ENCODE results near the gene MRPL51.
"Not testable (repeated sequence)": the region's sequence is repeated elsewhere in the genome, so short reads cannot be mapped to it uniquely, and the experiment has no call there.

MRPL51 gene

DNA sequence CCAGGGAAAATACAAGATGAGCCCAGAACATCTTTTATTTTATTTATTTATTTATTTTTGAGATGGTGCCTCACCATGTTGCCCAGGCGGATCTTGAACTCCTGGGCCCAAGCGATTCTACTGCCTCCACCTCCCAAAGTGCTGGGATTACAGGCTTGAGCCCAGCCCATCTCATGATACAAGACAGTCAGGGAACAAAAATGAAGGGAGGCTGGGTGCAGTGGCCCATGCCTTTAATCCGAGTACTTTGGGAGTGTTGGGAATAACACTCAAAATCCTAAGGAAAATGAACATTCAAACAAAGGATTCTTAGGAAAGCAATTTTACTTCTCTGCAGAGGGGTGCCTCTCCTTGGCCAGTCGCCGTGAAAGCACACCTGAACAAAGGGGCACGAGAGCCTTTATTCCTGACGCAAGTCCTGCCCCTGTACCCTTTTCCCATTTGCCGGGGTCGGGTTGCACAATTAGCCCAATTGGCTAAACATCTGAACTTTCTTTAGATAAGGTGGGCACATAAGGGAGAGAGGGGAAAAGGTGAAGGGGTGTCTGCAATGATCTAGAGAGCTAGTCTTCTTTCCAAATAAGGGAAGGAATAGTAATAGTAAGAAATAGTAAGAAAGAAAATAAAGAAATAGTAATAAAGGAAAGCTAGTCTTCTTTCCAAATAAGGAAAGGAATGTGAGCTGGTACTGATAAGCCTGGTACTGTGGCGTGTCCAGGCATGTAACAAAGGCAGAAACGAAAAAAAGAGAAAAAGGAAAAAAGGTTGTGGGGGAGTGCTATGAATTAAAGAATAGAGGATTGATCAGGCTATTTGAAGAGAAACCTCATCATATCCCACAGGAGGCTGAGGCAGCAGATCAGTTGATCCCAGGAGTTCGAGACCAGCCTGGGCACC is 14.3 kb upstream of the MRPL51 start:
- no peak for ATAC-seq (ENCODE audit: insufficient read depth, low read depth)
- peaks cover 52% of the 10 kb centered on the region for H3K36me3 ChIP-seq (ENCODE audit: insufficient read depth, low read length)
- H3K79me2 ChIP-seq (ENCODE audit: insufficient read depth, low read length): peaks cover 56% of the 10 kb centered on the region
- H3K4me3 ChIP-seq (ENCODE audit: low read depth in 1 of 2, low read length in 2 of 2): no peak overlapping the region
- no peak overlapping the region for H3K27ac ChIP-seq (ENCODE audit: low read length)
- no peak for DNase-seq
- peaks cover 15% of the 10 kb centered on the region; the same call in 1 of the 2 replicates for H4K20me1 ChIP-seq (ENCODE audit: insufficient read depth, low read length)
- no peak for TF ChIP-seq EZH2 (IDR thresholded peaks at IDR 0.05; ENCODE audit: borderline replicate concordance, low read depth, low read length, severe bottlenecking)
- TF ChIP-seq, protein P1, sequence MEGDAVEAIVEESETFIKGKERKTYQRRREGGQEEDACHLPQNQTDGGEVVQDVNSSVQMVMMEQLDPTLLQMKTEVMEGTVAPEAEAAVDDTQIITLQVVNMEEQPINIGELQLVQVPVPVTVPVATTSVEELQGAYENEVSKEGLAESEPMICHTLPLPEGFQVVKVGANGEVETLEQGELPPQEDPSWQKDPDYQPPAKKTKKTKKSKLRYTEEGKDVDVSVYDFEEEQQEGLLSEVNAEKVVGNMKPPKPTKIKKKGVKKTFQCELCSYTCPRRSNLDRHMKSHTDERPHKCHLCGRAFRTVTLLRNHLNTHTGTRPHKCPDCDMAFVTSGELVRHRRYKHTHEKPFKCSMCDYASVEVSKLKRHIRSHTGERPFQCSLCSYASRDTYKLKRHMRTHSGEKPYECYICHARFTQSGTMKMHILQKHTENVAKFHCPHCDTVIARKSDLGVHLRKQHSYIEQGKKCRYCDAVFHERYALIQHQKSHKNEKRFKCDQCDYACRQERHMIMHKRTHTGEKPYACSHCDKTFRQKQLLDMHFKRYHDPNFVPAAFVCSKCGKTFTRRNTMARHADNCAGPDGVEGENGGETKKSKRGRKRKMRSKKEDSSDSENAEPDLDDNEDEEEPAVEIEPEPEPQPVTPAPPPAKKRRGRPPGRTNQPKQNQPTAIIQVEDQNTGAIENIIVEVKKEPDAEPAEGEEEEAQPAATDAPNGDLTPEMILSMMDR (IDR thresholded peaks at IDR 0.05; ENCODE audit: borderline replicate concordance, extremely low read depth, low read length, poor library complexity, severe bottlenecking): no peak
- no peaks in the 10 kb centered on the region for H3K4me1 ChIP-seq (ENCODE audit: insufficient read depth, low read length)
- H3K9me3 ChIP-seq (ENCODE audit: insufficient read depth, low read length, severe bottlenecking): no peaks in the 10 kb centered on the region
- no peak overlapping the region for H3K4me2 ChIP-seq (ENCODE audit: insufficient read depth, low read length)
- no peak overlapping the region for H3K9ac ChIP-seq (ENCODE audit: low read depth, low read length)
- no peak overlapping the region for H2AFZ ChIP-seq (ENCODE audit: low read depth, low read length)
- no peaks in the 10 kb centered on the region for H3K27me3 ChIP-seq (ENCODE audit: insufficient read depth, low read length, poor library complexity)

DNA sequence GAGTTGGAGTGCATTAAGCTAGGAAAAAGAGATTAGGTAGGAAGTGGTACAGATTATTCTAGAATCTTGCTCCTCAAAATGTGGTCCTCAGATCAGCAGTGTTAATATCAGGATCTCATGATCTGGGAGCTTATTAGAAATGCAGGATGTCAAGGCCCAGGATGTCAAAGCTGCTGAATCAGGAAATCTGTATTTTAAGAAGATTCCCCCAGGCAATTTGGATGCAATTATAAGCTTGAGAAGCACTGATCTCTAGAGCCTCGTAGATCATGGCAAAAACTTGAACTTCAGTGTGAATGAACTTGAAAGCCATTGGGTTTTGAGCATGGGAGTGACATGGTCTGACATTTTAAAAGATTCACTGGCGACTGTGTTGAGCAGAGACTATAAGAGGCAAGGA is 7.4 kb upstream of the MRPL51 start:
- Histone ChIP-seq H3K9ac (ENCODE audit: low read depth, low read length) (no peak overlapping the region), H3K4me3 (ENCODE audit: low read depth in 1 of 2, low read length in 2 of 2) (no peak overlapping the region), H4K20me1 (ENCODE audit: insufficient read depth, low read length) (0 out of 2 replicates have a peak, but pooled peaks cover 4% of the 10 kb centered on the region), H3K27me3 (ENCODE audit: insufficient read depth, low read length, poor library complexity) (no peaks in the 10 kb centered on the region), H3K9me3 (ENCODE audit: insufficient read depth, low read length, severe bottlenecking) (no peaks in the 10 kb centered on the region), H2AFZ (ENCODE audit: low read depth, low read length) (no peak overlapping the region), H3K4me2 (ENCODE audit: insufficient read depth, low read length) (no peak overlapping the region), H3K4me1 (ENCODE audit: insufficient read depth, low read length) (peaks cover 20% of the 10 kb centered on the region), H3K27ac (ENCODE audit: low read length) (no peak overlapping the region), H3K36me3 (ENCODE audit: insufficient read depth, low read length) (peaks cover 59% of the 10 kb centered on the region), H3K79me2 (ENCODE audit: insufficient read depth, low read length) (peaks cover 87% of the 10 kb centered on the region)
- ATAC-seq (ENCODE audit: insufficient read depth, low read depth) (no peak), DNase-seq (no peak)
- TF ChIP-seq, protein P1 (IDR thresholded peaks at IDR 0.05; ENCODE audit: borderline replicate concordance, extremely low read depth, low read length, poor library complexity, severe bottlenecking): no peak
- TF ChIP-seq EZH2 (IDR thresholded peaks at IDR 0.05; ENCODE audit: borderline replicate concordance, low read depth, low read length, severe bottlenecking): no peak

- peak overlapping the region; percentile 19; the same call in 1 of the 2 replicates for H3K4me2 ChIP-seq (ENCODE audit: insufficient read depth, low read length)
- H4K20me1 ChIP-seq (ENCODE audit: insufficient read depth, low read length); H3K9me3 ChIP-seq (ENCODE audit: insufficient read depth, low read length, severe bottlenecking); H2AFZ ChIP-seq (ENCODE audit: low read depth, low read length); ATAC-seq (ENCODE audit: insufficient read depth, low read depth); H3K27me3 ChIP-seq (ENCODE audit: insufficient read depth, low read length, poor library complexity); H3K4me3 ChIP-seq (ENCODE audit: low read depth in 1 of 2, low read length in 2 of 2); H3K9ac ChIP-seq (ENCODE audit: low read depth, low read length); H3K27ac ChIP-seq (ENCODE audit: low read length); DNase-seq: not testable (repeated sequence)
- peaks cover 38% of the 10 kb centered on the region for H3K4me1 ChIP-seq (ENCODE audit: insufficient read depth, low read length)
- H3K36me3 ChIP-seq (ENCODE audit: insufficient read depth, low read length): peaks cover 57% of the 10 kb centered on the region
- peaks cover 80% of the 10 kb centered on the region for H3K79me2 ChIP-seq (ENCODE audit: insufficient read depth, low read length)
Measured at GRCh38 chr12:6497291-6497690, 4.2 kb upstream of the MRPL51 start.

DNA sequence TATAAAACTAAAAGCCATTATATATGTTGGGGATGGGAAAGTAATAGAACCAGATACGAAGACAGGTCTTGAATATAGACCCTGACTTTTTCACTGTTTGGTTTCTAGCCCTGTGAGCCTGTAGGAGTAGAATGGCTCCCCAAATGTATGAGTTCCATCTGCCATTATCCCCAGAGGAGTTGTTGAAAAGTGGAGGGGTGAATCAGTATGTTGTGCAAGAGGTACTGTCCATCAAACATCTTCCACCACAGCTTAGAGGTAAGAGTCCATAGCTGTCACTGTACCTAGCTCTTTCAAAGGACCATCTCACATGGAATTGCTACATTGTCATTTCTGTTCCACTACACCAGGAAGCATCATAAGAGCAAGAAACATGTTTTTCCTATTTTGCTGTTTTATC is 1.9 kb upstream of the MRPL51 start:
- Histone ChIP-seq H3K27me3 (ENCODE audit: insufficient read depth, low read length, poor library complexity) (no peaks in the 10 kb centered on the region), H3K36me3 (ENCODE audit: insufficient read depth, low read length) (peaks cover 46% of the 10 kb centered on the region), H3K4me2 (ENCODE audit: insufficient read depth, low read length) (peak overlapping the region; percentile 72), H3K4me1 (ENCODE audit: insufficient read depth, low read length) (peaks cover 44% of the 10 kb centered on the region), H3K27ac (ENCODE audit: low read length) (peak overlapping the region; percentile 91), H3K79me2 (ENCODE audit: insufficient read depth, low read length) (peaks cover 64% of the 10 kb centered on the region), H2AFZ (ENCODE audit: low read depth, low read length) (no peak overlapping the region), H3K9ac (ENCODE audit: low read depth, low read length) (peak overlapping the region; percentile 94), H3K4me3 (ENCODE audit: low read depth in 1 of 2, low read length in 2 of 2) (peak overlapping the region; percentile 39 to 75; a peak in 3 of 4 replicates), H4K20me1 (ENCODE audit: insufficient read depth, low read length) (no peaks in the 10 kb centered on the region), H3K9me3 (ENCODE audit: insufficient read depth, low read length, severe bottlenecking) (no peaks in the 10 kb centered on the region)
- TF ChIP-seq EZH2 (IDR thresholded peaks at IDR 0.05; ENCODE audit: borderline replicate concordance, low read depth, low read length, severe bottlenecking): no peak
- TF ChIP-seq, protein P1 (IDR thresholded peaks at IDR 0.05; ENCODE audit: borderline replicate concordance, extremely low read depth, low read length, poor library complexity, severe bottlenecking): no peak
- ATAC-seq (ENCODE audit: insufficient read depth, low read depth) (no peak), DNase-seq (no peak)

Measured in DND-41 (cell line).